Muscle layer of colon (tissue), 2 donors: Measurements from ENCODE around the gene COL5A2.

ENCODE experiments used
- H3K27ac ChIP-seq: one replicate; pipeline ENCODE4 v1.7.0; 2013; ENCODE audit warnings: low read depth, mild to moderate bottlenecking, low read length, moderate library complexity
- H3K27me3 ChIP-seq, 2 donors: one replicate each; pipeline ENCODE4 v1.7.0; 2013; ENCODE audit warnings: low read length in 2 of 2, mild to moderate bottlenecking in 2 of 2; ENCODE audit not compliant: insufficient read depth in 2 of 2, control insufficient read depth in 1 of 2
- H3K36me3 ChIP-seq: one replicate; pipeline ENCODE4 v1.7.0; 2013; ENCODE audit warnings: mild to moderate bottlenecking, low read length; ENCODE audit not compliant: insufficient read depth
- H3K4me1 ChIP-seq: one replicate; pipeline ENCODE4 v1.7.0; 2013; ENCODE audit warnings: mild to moderate bottlenecking, low read length; ENCODE audit not compliant: insufficient read depth
- H3K4me3 ChIP-seq, 2 donors: one replicate each; pipeline ENCODE4 v1.7.0; 2013; ENCODE audit warnings: low read length in 2 of 2, low read depth in 1 of 2, mild to moderate bottlenecking in 1 of 2, moderate library complexity in 1 of 2
- H3K9ac ChIP-seq: one replicate; pipeline ENCODE4 v1.7.0; 2013; ENCODE audit warnings: low read length
- H3K9me3 ChIP-seq: one replicate; pipeline ENCODE4 v1.7.0; 2013; ENCODE audit warnings: mild to moderate bottlenecking, low read length
- donor health status: abdominal sarcoma.
- donor health status: Adenocarcinoma of cecum.

The COL5A2 gene

DNA sequence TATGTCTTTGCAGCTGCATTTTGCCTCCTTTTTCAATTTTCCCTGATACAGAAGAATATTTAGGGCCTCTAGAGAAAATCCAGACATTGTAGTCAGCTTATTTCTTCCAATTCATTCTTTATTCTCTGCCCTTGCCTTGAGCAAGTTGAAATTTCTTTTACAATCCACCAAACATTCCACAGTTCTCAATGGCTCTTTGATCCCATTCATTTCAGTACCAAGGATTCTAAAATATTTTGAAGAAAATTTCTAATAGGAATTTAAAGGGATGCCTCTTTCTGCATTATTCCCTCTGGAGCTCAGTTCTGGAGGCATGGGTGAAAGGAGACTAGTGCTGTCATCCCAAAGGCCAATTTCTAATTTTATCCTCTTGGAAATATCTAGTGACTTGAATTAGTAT lies 61.2 kb downstream of the COL5A2 start:
- Histone ChIP-seq H3K27ac (no peak overlapping the region), H3K9ac (no peak overlapping the region), H3K36me3 (no peaks in the 10 kb centered on the region), H3K27me3 (no peaks in the 10 kb centered on the region), H3K9me3 (no peaks in the 10 kb centered on the region), H3K4me1 (peaks cover 25% of the 10 kb centered on the region), H3K4me3 (no peak overlapping the region)

DNA sequence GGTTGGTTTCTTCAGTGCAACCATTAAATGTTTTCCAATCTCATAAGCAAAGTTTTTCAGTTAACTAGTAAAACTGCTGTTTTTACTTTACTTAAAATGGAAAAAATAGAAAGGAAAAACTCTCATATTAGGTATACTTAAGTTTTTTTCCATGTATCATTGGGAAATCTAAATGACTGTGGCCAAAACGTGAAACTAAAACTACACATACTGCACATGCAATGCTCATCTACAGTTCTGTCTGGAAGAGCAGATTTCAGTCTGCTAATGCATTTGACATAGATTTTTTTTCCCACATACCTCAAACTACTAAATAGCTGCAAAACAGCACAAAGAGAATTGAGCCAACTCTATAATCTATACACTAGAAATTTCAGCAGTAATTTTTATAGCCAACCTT lies 62.6 kb downstream of the COL5A2 start:
- H3K36me3 ChIP-seq = no peaks in the 10 kb centered on the region
- no peak overlapping the region for H3K27ac ChIP-seq
- peaks cover 25% of the 10 kb centered on the region for H3K4me1 ChIP-seq
- H3K9me3 ChIP-seq = no peaks in the 10 kb centered on the region
- no peak overlapping the region for H3K9ac ChIP-seq
- no peaks in the 10 kb centered on the region for H3K27me3 ChIP-seq
- no peak overlapping the region for H3K4me3 ChIP-seq

DNA sequence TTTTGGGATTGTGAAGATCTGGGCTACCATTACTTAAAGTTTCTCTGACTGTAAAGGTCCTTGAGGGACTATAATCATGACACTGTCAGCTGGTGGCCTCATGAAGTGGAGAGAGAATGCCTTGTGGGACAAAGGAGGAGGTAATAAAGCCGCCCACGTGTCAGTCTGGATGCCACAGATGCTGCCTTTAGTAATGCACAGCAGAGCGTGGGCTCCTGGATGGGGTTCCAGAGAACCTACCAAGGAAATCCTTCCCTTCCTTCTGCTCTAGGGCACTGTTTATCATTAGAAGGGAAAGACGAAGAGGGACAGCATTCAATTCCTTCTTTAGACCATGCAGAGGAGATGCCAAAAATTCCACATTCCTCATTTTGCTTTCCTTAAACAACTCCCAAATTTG lies 63.5 kb downstream of the COL5A2 start:
- Histone ChIP-seq H3K9me3 (no peaks in the 10 kb centered on the region), H3K4me3 (no peak overlapping the region), H3K27ac (peak overlapping the region; percentile 3), H3K9ac (no peak overlapping the region), H3K27me3 (no peaks in the 10 kb centered on the region), H3K4me1 (peaks cover 25% of the 10 kb centered on the region), H3K36me3 (no peaks in the 10 kb centered on the region)

DNA sequence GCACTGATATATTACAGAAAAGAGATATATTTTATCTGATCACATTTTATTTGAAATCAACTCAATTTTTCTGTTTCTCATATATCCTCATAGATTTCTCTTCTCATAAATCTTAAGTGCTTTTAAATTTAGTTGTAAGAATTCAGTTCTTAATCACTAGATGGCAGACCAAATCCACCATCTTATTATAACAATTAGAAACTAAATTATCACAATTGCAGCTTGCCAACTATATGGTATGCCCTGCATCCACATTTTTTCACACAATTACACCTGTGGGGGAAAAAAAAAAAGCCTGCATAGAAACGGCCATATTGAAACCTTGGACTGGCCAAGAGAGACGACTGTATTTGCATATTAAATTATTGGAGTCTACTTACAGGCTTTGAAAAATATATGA lies 64.4 kb downstream of the COL5A2 start:
- H3K4me3 ChIP-seq = no peak overlapping the region
- H3K36me3 ChIP-seq = no peaks in the 10 kb centered on the region
- H3K9ac ChIP-seq = no peak overlapping the region
- no peak overlapping the region for H3K27ac ChIP-seq
- H3K27me3 ChIP-seq = no peaks in the 10 kb centered on the region
- peaks cover 25% of the 10 kb centered on the region for H3K4me1 ChIP-seq
- H3K9me3 ChIP-seq = no peaks in the 10 kb centered on the region

DNA sequence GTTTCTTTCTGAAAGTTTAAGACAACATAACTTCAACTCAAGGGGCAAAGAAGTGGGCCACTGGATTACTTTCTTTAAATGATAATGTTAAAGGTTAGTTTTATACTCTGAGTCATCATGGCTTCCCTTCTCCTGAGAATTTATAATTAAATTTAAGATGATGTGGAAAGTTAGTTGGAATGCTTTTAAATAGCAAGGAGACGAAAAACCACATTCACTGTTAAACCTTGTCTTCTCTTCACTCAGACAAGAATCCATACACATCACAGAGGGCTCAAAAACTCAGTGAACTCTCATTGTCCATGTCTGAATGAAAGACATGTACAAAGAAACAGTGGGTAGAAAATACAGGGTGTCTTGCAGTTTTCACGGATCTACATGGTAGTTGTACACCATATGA lies 65.6 kb downstream of the COL5A2 start:
- no peak overlapping the region for H3K9ac ChIP-seq
- H3K27me3 ChIP-seq = no peaks in the 10 kb centered on the region

DNA sequence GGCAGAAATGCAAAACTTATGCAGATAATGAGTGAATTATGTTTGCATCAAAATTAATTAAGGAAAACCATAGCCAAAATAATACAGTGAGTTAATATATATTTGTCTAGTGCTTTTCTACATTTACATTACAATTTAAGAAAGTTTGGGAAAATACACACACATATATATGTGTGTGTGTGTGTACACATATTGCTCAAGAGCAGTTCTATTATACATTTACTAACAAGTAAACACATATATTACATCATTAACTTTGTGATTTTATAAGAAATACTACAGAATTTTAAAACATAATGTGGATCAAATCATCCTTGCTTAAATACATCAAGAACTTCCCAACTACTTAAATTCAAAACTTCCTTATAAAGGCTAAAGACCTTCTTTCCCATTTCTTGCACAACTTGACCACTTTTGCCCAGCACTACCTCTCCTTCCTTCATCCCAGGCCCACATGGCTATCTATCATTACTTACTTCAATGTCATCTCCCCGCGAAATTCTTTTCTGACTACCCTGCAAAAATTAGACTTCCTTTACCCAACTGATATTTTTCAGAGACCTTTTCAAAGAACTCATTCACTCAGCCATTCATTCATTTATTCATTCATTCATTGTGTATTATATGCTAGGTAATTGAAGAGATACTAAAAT lies 68.4 kb downstream of the COL5A2 start:
- no peaks in the 10 kb centered on the region for H3K9me3 ChIP-seq
- H3K27ac ChIP-seq = no peak overlapping the region
- peaks cover 5% of the 10 kb centered on the region for H3K4me1 ChIP-seq
- H3K9ac ChIP-seq = no peak overlapping the region
- peaks cover 6% of the 10 kb centered on the region for H3K36me3 ChIP-seq
- no peaks in the 10 kb centered on the region for H3K27me3 ChIP-seq
- no peak overlapping the region for H3K4me3 ChIP-seq

More for the DNA sequence above, 65.6 kb downstream of the COL5A2 start:
- Histone ChIP-seq H3K27ac (peak overlapping the region; percentile 14), H3K4me3 (no peak overlapping the region), H3K36me3 (peaks cover 6% of the 10 kb centered on the region), H3K9me3 (no peaks in the 10 kb centered on the region), H3K4me1 (peaks cover 25% of the 10 kb centered on the region)

DNA sequence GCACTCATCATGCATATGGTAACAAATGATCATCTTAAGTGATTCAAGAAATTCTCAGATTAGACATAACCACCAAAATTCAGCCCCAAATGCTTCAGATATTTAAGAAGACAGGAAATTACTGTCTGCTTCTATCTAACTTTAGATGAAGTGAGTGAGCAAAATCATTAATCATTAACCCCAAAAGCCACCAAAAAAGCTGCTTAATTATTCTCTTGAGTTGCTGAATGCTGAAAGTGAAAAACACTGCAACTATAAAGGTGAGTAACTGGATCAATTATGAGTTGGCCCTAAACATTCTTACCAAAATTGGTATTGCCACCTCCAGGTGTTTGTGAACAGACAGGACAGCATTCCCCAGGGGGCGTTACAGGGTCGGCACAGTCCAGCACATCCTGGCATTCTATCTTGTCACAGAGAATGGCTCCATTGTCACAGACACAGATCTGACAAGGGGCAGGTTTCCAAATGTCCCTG lies 69.6 kb downstream of the COL5A2 start:
- Histone ChIP-seq H3K9ac (no peak overlapping the region), H3K9me3 (no peaks in the 10 kb centered on the region), H3K27ac (no peak overlapping the region), H3K27me3 (no peaks in the 10 kb centered on the region), H3K4me1 (peaks cover 2% of the 10 kb centered on the region), H3K36me3 (peaks cover 6% of the 10 kb centered on the region), H3K4me3 (no peak overlapping the region)

DNA sequence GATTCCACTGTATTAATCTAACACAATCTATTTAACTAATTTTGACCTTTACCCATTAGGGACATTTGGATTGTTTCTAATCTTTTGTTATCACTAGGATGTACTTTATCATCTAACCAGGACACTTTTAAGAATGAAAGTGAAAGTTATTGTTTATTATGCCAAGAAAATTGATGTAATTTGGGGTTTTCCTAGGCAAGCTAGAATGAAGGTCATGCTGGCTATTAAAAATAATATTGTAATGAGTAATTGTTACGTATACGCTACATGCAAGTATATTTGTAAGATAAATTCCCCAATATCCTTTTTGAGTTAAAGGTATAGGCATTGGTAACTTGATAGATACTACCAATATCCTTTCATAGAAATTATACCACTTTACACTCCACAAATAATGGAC lies 74.6 kb downstream of the COL5A2 start:
- H3K36me3 ChIP-seq = peaks cover 4% of the 10 kb centered on the region
- no peak overlapping the region for H3K4me3 ChIP-seq
- H3K9ac ChIP-seq = no peak overlapping the region
- H3K27ac ChIP-seq = no peak overlapping the region
- H3K4me1 ChIP-seq = peaks cover 4% of the 10 kb centered on the region
- no peaks in the 10 kb centered on the region for H3K27me3 ChIP-seq
- H3K9me3 ChIP-seq = no peaks in the 10 kb centered on the region

DNA sequence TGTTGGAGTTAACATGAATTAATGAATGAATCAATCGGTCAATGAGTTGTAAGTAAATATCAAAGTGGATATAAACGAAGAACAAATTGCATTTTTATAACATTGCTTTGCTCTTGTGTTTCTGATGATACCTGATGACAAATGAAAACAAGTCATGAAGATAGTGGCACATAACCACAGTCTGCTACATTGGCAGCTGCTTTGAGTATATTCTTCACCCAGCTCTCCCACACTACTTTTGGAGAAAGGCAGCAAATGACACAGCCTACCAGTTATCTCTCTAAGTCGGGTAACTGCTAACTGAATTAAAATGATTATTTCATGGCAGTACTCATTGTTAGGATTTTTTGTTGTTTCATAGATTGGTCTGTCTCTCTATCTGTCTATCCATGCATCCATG lies 76.8 kb downstream of the COL5A2 start:
- no peak overlapping the region for H3K9ac ChIP-seq
- H3K4me1 ChIP-seq = peaks cover 4% of the 10 kb centered on the region
- no peaks in the 10 kb centered on the region for H3K36me3 ChIP-seq
- H3K9me3 ChIP-seq = no peaks in the 10 kb centered on the region
- H3K4me3 ChIP-seq = no peak overlapping the region
- H3K27ac ChIP-seq = no peak overlapping the region
- no peaks in the 10 kb centered on the region for H3K27me3 ChIP-seq

DNA sequence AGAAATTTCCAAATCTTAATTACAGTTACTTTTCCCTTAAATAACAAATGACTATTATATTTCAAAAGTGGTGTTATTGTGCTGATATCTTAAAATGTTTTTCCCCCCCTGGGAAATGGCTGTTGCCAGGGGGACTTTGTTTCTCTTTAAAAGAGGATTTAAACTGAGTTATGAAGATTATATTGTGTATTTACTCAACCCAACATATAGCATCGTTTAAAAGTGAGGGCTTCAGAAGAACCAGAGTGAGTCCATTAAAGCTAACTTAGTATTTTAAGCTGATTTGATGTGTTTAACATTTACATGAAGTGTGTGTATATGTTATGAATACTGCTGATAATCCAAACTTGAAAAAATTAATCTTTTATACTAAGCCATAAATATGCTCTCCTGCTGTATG lies 81.6 kb downstream of the COL5A2 start:
- H3K27ac ChIP-seq = no peak overlapping the region
- H3K4me1 ChIP-seq = peaks cover 12% of the 10 kb centered on the region
- no peaks in the 10 kb centered on the region for H3K9me3 ChIP-seq
- H3K27me3 ChIP-seq = no peaks in the 10 kb centered on the region
- H3K36me3 ChIP-seq = peaks cover 9% of the 10 kb centered on the region
- no peak overlapping the region for H3K4me3 ChIP-seq
- no peak overlapping the region for H3K9ac ChIP-seq

DNA sequence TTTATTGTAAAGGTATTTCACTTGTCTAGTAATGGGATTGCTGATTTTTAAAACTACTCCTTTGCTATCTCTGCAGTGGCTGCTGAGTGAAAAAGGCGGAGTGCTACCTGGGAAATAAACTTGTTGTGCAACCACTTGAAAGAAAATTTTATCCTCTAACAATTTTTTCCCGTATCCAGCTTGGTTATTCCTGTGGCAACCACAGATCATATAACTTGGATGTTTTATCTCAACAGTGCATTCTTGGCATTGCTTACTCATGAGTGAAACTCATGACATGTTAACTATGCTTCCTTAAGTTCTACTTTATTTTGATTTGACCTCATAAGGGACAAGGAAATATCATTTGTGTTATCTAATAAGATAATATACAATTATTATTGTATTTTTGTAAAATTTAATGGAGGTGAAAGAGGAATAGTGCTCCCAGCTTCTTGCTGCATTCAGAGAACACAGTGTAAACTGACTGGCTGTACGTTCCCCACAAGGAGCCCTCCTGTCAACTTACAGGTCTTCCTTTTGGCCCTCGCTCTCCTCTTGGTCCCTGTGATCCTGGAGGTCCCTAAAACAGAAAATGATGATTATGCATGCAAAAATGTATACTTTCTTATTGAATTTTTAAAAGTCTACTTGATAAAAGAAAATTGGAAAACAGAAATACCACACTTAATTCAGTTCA lies 82.7 kb downstream of the COL5A2 start:
- no peak overlapping the region for H3K4me3 ChIP-seq
- H3K4me1 ChIP-seq = peaks cover 16% of the 10 kb centered on the region
- H3K27ac ChIP-seq = no peak overlapping the region

DNA sequence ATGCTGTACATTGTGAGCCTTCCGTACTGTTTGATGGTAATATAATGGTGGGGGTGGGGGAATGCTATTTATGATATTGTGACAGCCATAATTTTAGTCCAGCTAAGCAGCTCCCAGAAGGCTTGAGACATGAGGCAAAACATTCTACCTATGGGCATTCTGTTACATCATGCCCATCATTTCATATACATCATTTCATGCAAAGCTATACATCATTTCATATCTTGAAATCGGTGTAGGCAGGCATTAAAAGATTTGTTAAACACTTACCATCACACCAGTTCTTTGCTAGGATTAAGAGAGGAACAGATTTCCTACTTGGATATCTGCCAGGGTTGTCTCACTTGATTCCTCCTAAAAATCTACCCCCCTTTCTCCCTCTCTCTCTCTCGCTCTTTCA lies 84.5 kb downstream of the COL5A2 start:
- Histone ChIP-seq H3K36me3 (peaks cover 16% of the 10 kb centered on the region), H3K27ac (no peak overlapping the region), H3K9ac (no peak overlapping the region)

More for the DNA sequence above, 82.7 kb downstream of the COL5A2 start:
- H3K27me3 ChIP-seq = no peaks in the 10 kb centered on the region
- no peaks in the 10 kb centered on the region for H3K9me3 ChIP-seq
- no peak overlapping the region for H3K9ac ChIP-seq
- H3K36me3 ChIP-seq = peaks cover 13% of the 10 kb centered on the region

More for the DNA sequence above, 84.5 kb downstream of the COL5A2 start:
- no peaks in the 10 kb centered on the region for H3K9me3 ChIP-seq
- H3K4me1 ChIP-seq = peaks cover 16% of the 10 kb centered on the region
- no peak overlapping the region for H3K4me3 ChIP-seq
- H3K27me3 ChIP-seq = no peaks in the 10 kb centered on the region
